GM12878 (cell line): ENCODE data around the gene ZBTB7B. TPM values are rescaled to one million over a fixed set of nuclear protein-coding genes. Genes with fewer than 3 reads are reported as not detected.

ENCODE experiments used
- ATAC-seq: fragments of 200-7000 bp; cut with Tn5 transposase; 3 replicates; pipeline ENCODE4 v1.9.1; 2020; ENCODE audit warnings: mild to moderate bottlenecking, moderate library complexity
- BruUV-seq: library from RNA; stranded (reverse); fragments of 400-500 nt; replicated peaks from 2 replicates; lab custom pipeline; 2021; lab: Mats Ljungman, UMichigan
- CTCF ChIA-PET: fragments of 300-600 bp; sonication (Branson Sonifier 250); formaldehyde crosslinking; extraction: SDS; loops from one replicate; lab custom pipeline; 2021; ENCODE audit warnings: inconsistent platforms; lab: Yijun Ruan, JAX
- POLR2A ChIA-PET: fragments of 350-600 bp; formaldehyde crosslinking; extraction: SDS; loops from one replicate; lab custom pipeline; 2021; ENCODE audit warnings: inconsistent platforms; lab: Charles Lee
- RAD21 ChIA-PET: fragments of 300-600 bp; sonication (Branson Sonifier 250); formaldehyde crosslinking; loops from one replicate; lab custom pipeline; 2023; ENCODE audit warnings: antibody characterized with exemption; ENCODE audit not compliant: unreplicated experiment; lab: Charles Lee
- SMC1A ChIA-PET: fragments of 300-600 bp; sonication (Branson Sonifier 250); formaldehyde crosslinking; loops from one replicate; lab custom pipeline; 2023; ENCODE audit not compliant: unreplicated experiment, uncharacterized antibody; lab: Charles Lee
- DNase-seq: peaks from one replicate; pipeline ENCODE4 v3.0.0-alpha.2; 2011; ENCODE audit warnings: low read depth, low spot score
- FAIRE-seq: peaks from 3 replicates; lab custom pipeline; 2011; peaks lifted over from hg19 to GRCh38; lab: Jason Lieb, UNC
- H2AFZ ChIP-seq: 2 replicates; pipeline ENCODE4 v1.6.0; 2011; ENCODE audit warnings: low read depth, low read length, control low read depth; ENCODE audit not compliant: control insufficient read depth
- H3K27ac ChIP-seq: 2 replicates; pipeline ENCODE4 v1.5.1; 2011; ENCODE audit warnings: control low read depth; ENCODE audit not compliant: control insufficient read depth, insufficient read depth
- H3K27me3 ChIP-seq, 2 experiments: replicated peaks in 1 of 2; 2 replicates each; pipeline versions ENCODE4 v1.6.0 to v1.6.1; 2011; ENCODE audit warnings: low read length in 1 of 2; ENCODE audit not compliant: control insufficient read depth in 2 of 2, insufficient read depth in 2 of 2
- H3K36me3 ChIP-seq, 2 experiments: 2 replicates each; pipeline ENCODE4 v1.5.1; 2011; ENCODE audit warnings: low read length in 1 of 2; ENCODE audit not compliant: control insufficient read depth in 2 of 2, insufficient read depth in 2 of 2
- H3K4me1 ChIP-seq: 2 replicates; pipeline ENCODE4 v1.6.1; 2011; ENCODE audit warnings: mild to moderate bottlenecking, low read length, moderate library complexity, mixed read lengths; ENCODE audit not compliant: control insufficient read depth, insufficient read depth
- H3K4me2 ChIP-seq: 2 replicates; pipeline ENCODE4 v1.6.0; 2011; ENCODE audit warnings: control low read depth; ENCODE audit not compliant: control insufficient read depth, insufficient read depth
- H3K4me3 ChIP-seq: fragments of 200-600 bp; sonication (generic); 2 replicates; pipeline ENCODE4 v1.5.1; 2016
- H3K79me2 ChIP-seq: 2 replicates; pipeline ENCODE4 v1.6.0; 2011; ENCODE audit warnings: low read length; ENCODE audit not compliant: control insufficient read depth, insufficient read depth
- H3K9ac ChIP-seq: 2 replicates; pipeline ENCODE4 v1.8.0; 2011; ENCODE audit warnings: low read length, control low read depth, mixed read lengths; ENCODE audit not compliant: control insufficient read depth, insufficient read depth
- H3K9me3 ChIP-seq: replicated peaks from 3 replicates; pipeline ENCODE4 v1.5.1; 2011; ENCODE audit warnings: mild to moderate bottlenecking, low read length; ENCODE audit not compliant: control insufficient read depth, insufficient read depth
- H4K20me1 ChIP-seq: 2 replicates; pipeline ENCODE4 v1.6.0; 2011; ENCODE audit not compliant: control insufficient read depth, insufficient read depth
- BCLAF1 ChIP-seq: fragments of 450-650 bp; IDR thresholded peaks from 2 replicates; pipeline ENCODE4 v1.6.1; 2017; ENCODE audit warnings: antibody characterized with exemption, mild to moderate bottlenecking, moderate library complexity
- CHD4 ChIP-seq: fragments of 200-600 bp; sonication (generic); IDR thresholded peaks from 2 replicates; pipeline ENCODE4 v1.6.1; 2016; ENCODE audit warnings: mild to moderate bottlenecking
- FOS ChIP-seq: IDR thresholded peaks from 3 replicates; pipeline ENCODE4 v1.6.1; 2011; ENCODE audit warnings: borderline replicate concordance; ENCODE audit not compliant: insufficient read length; ENCODE audit errors: extremely low read depth
- IKZF2 ChIP-seq, 2 experiments: fragments of 450-650 bp; IDR thresholded peaks; 2 replicates each; pipeline ENCODE4 v1.6.1; 2017; ENCODE audit warnings: mild to moderate bottlenecking in 2 of 2, moderate library complexity in 2 of 2
- MEF2B ChIP-seq: fragments of 450-650 bp; IDR thresholded peaks from 2 replicates; pipeline ENCODE4 v1.6.1; 2018; ENCODE audit warnings: mild to moderate bottlenecking, moderate library complexity; ENCODE audit not compliant: partially characterized antibody, poor library complexity, severe bottlenecking
- PRDM15 ChIP-seq: fragments of 450-650 bp; formaldehyde crosslinking; IDR thresholded peaks from 2 replicates; pipeline ENCODE4 v1.4.0; 2020; ENCODE audit warnings: mild to moderate bottlenecking, moderate library complexity
- RUNX3 ChIP-seq: IDR thresholded peaks from 2 replicates; pipeline ENCODE4 v1.6.1; 2012; ENCODE audit warnings: low read length, inconsistent platforms
- SPI1 ChIP-seq: IDR thresholded peaks from 2 replicates; pipeline ENCODE4 v1.6.1; 2011; ENCODE audit warnings: low read depth, mild to moderate bottlenecking, low read length, moderate library complexity, borderline replicate concordance; ENCODE audit not compliant: insufficient read depth
- STAT1 ChIP-seq: fragments of 450-650 bp; conservative IDR thresholded peaks from 2 replicates; pipeline ENCODE4 v1.6.1; 2014; ENCODE audit warnings: antibody characterized with exemption, mild to moderate bottlenecking
- YY1 ChIP-seq: IDR thresholded peaks from 2 replicates; pipeline ENCODE4 v1.6.1; 2011; ENCODE audit warnings: low read depth, mild to moderate bottlenecking, low read length
- ZNF687 ChIP-seq: fragments of 450-650 bp; IDR thresholded peaks from 2 replicates; pipeline ENCODE4 v1.6.1; 2017; ENCODE audit warnings: mild to moderate bottlenecking, moderate library complexity
- WGBS: methylation state at CpG from one replicate; pipeline ENCODE4 v1.1.6; 2016; ENCODE audit warnings: low lambda C conversion rate; ENCODE audit not compliant: insufficient replicate concordance, insufficient coverage; ENCODE audit errors: missing lambda C conversion rate; 5-methylcytosine and 5-hydroxymethylcytosine counted together
- in situ Hi-C: fragments of 300-500 bp; cut with MboI; formaldehyde crosslinking; loops from 9 replicates; pipeline ENCODE4 v1.14.3; 2018; ENCODE audit warnings: mixed read lengths
- intact Hi-C: fragments of 100-400 bp; cut with micrococcal nuclease; formaldehyde crosslinking; loops from one replicate; pipeline ENCODE4 v1.14.2; 2022; ENCODE audit not compliant: unreplicated experiment
- polyA plus RNA-seq, 11 experiments: library from polyadenylated mRNA; depleted of rRNA in 4 of 11; unstranded in 6 of 11; stranded (reverse) in 5 of 11; fragments of >200 nt; fragmentation: Nextera tagmentation in 4 of 11; fragmentation: Illumina TruSeq in 1 of 11; extraction: Ambion mirVana in 4 of 11; extraction: Trizol in 1 of 11; gene quantifications; 1 replicate in 1 of 11; 2 replicates in 10 of 11; pipeline versions ENCODE4 v1.2.1 to v1.2.3, GENCODE V29; 2011 to 2016; ENCODE audit warnings: inconsistent platforms in 2 of 11, missing spikeins in 2 of 11, low read depth in 1 of 11
- total RNA-seq, 4 experiments: library from RNA; depleted of rRNA in 3 of 4; stranded (reverse); fragments of >200 nt in 3 of 4; fragmentation: Illumina TruSeq in 1 of 4; extraction: Trizol in 1 of 4; gene quantifications; 2 replicates each; pipeline versions ENCODE4 v1.2.1 to v1.2.3, GENCODE V29; 2013 to 2021

ZBTB7B gene
- total and polyA plus RNA-seq, 10 of the 15 experiments (the other 5 are each of a cell fraction or from before 2014, with no cell fraction given): 0.11 to 44.9 (median 11.3) TPM

- SMC1A ChIA-PET: interaction anchor here (0.6 to 8.1 kb wide), 6 partner anchors 10 to 512 kb away, joined by 3 to 69 read pairs (median 4); partner anchors contain the start of gene FLAD1
- POLR2A ChIA-PET: interaction anchor here (0.9 to 1.4 kb wide), 2 partner anchors 11 to 20 kb away, joined by 4 to 8 read pairs; partner anchors contain the start of genes CKS1B and FLAD1
- H3K4me3 ChIP-seq: no peak within 1 kb of the TSS
- H3K36me3 ChIP-seq: peaks cover 3 to 8% of the 10 kb centered on the region in 2 experiments; a peak in 2 of 4 replicates
- intact Hi-C loops (no loop called here), in situ Hi-C loops (no loop called here)
- no peaks in the 10 kb centered on the region; the same call in 1 of the 2 replicates for H3K79me2 ChIP-seq
- BruUV-seq: no TSS peak
- H3K9ac ChIP-seq: no peak within 1 kb of the TSS
- no peak within 1 kb of the TSS for H2AFZ ChIP-seq
- 74% methylated on average over 8 of the region's 8 CpGs for WGBS
- H3K9me3 ChIP-seq: no peaks in the 10 kb centered on the region
- no peak within 1 kb of the TSS for H3K27ac ChIP-seq
- CTCF ChIA-PET: interaction anchor here (0.5 to 11.0 kb wide), 10 partner anchors 15 to 300 kb away, joined by 3 to 226 read pairs (median 6); partner anchors contain the start of genes CKS1B, FLAD1, PBXIP1 and PYGO2
- ATAC-seq (no peak), DNase-seq (no peak), FAIRE-seq (no peak)
- RAD21 ChIA-PET: interaction anchor here (1.5 kb wide), 1 partner anchor 10 kb away, joined by 9 read pairs; the partner anchor contains the start of gene FLAD1
- no peaks in the 10 kb centered on the region for H3K27me3 ChIP-seq
- H3K4me2 ChIP-seq: no peak within 1 kb of the TSS
- H4K20me1 ChIP-seq: no peaks in the 10 kb centered on the region
- H3K4me1 ChIP-seq: peaks cover 12% of the 10 kb centered on the region
- TF ChIP-seq RUNX3 (no peak), CHD4 (no peak), MEF2B (no peak), FOS (no peak), PRDM15 (no peak), SPI1 (no peak), IKZF2 (IDR thresholded peaks at IDR 0.05) (no peak), STAT1 (no peak), BCLAF1 (no peak), ZNF687 (no peak), YY1 (no peak)
These were observed 8.9 kb upstream of the ZBTB7B start, which contains the start of gene LENEP for GRCh38 chr1:154993572-154994268. TSS of gene LENEP (plus strand) at chr1:154993586. CDS start at chr1:154993608, 22 bp downstream.
